DND-41 (cell line): ENCODE measurements around the gene KIF3B.

ENCODE experiments used
- ATAC-seq: fragments of 200-7000 bp; cut with Tn5 transposase; 3 replicates; pipeline ENCODE4 v1.9.1; 2021; ENCODE audit warnings: low read depth; ENCODE audit not compliant: insufficient read depth
- DNase-seq: peaks from one replicate; pipeline ENCODE4 v3.0.0-alpha.2; 2020
- H2AFZ ChIP-seq: 2 replicates; pipeline ENCODE4 v1.6.0; 2012; ENCODE audit warnings: low read depth, low read length
- H3K27ac ChIP-seq: 2 replicates; pipeline ENCODE4 v1.5.1; 2012; ENCODE audit warnings: low read length, inconsistent platforms
- H3K27me3 ChIP-seq: fragments of 200-600 bp; sonication (generic); 2 replicates; pipeline ENCODE4 v1.6.0; 2012; ENCODE audit warnings: low read length, mild to moderate bottlenecking, inconsistent platforms; ENCODE audit not compliant: insufficient read depth, poor library complexity
- H3K36me3 ChIP-seq: 2 replicates; pipeline ENCODE4 v1.5.1; 2012; ENCODE audit warnings: low read length, inconsistent platforms; ENCODE audit not compliant: insufficient read depth
- H3K4me1 ChIP-seq: 2 replicates; pipeline ENCODE4 v1.5.1; 2012; ENCODE audit warnings: mild to moderate bottlenecking, low read length; ENCODE audit not compliant: insufficient read depth
- H3K4me2 ChIP-seq: 2 replicates; pipeline ENCODE4 v1.6.0; 2012; ENCODE audit warnings: mild to moderate bottlenecking, moderate library complexity, low read length, inconsistent platforms; ENCODE audit not compliant: insufficient read depth
- H3K4me3 ChIP-seq, 2 experiments: fragments of 200-600 bp in 1 of 2; shearing (Covaris generic) in 1 of 2; 2 replicates each; pipeline ENCODE4 v1.5.1; 2012 to 2016; ENCODE audit warnings: inconsistent platforms in 2 of 2, low read length in 2 of 2, mild to moderate bottlenecking in 2 of 2, low read depth in 1 of 2, moderate library complexity in 1 of 2
- H3K79me2 ChIP-seq: 2 replicates; pipeline ENCODE4 v1.6.0; 2012; ENCODE audit warnings: low read length, inconsistent platforms; ENCODE audit not compliant: insufficient read depth
- H3K9ac ChIP-seq: 2 replicates; pipeline ENCODE4 v1.6.0; 2012; ENCODE audit warnings: low read depth, mild to moderate bottlenecking, inconsistent platforms, low read length, moderate library complexity
- H3K9me3 ChIP-seq: 2 replicates; pipeline ENCODE4 v1.5.1; 2012; ENCODE audit warnings: low read length, moderate library complexity, mild to moderate bottlenecking, inconsistent platforms; ENCODE audit not compliant: insufficient read depth, severe bottlenecking
- H4K20me1 ChIP-seq: 2 replicates; pipeline ENCODE4 v1.6.0; 2012; ENCODE audit warnings: low read length; ENCODE audit not compliant: insufficient read depth
- EZH2 ChIP-seq: IDR thresholded peaks from 3 replicates; pipeline ENCODE4 v1.6.1; 2012; ENCODE audit warnings: borderline replicate concordance, low read depth, mild to moderate bottlenecking, moderate library complexity, low read length, inconsistent platforms; ENCODE audit not compliant: severe bottlenecking
- TF ChIP-seq, protein P1 (sequence below): IDR thresholded peaks from 2 replicates; pipeline ENCODE4 v1.5.1; 2012; ENCODE audit warnings: borderline replicate concordance, low read length, moderate library complexity, mild to moderate bottlenecking; ENCODE audit not compliant: poor library complexity, severe bottlenecking; ENCODE audit errors: extremely low read depth

Gene KIF3B

DNA sequence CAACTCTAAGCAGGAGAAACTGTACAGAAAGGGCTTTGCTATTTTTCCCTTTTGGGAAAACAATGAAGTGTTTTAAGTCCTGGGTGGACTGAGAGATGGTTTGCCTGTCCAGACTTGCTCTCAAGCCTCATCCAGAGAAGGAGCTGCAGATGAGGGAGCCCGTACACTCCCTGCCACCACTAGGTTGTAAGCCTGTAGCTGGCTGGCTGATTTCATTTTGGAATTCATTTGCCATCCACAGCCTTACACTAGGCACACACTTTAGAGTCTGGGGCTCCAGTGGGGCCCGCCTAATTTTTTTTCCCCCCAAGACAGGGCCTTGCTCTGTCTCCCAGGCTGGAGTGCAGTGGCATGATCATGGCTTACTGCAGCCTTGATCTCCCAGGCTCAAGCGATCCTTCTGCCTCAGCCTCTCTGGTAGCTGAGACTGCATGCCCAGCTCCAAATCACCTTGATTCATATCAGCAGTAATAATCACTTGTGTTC is 41.4 kb upstream of the KIF3B start:
- Histone ChIP-seq H3K4me1 (no peaks in the 10 kb centered on the region), H3K9me3 (no peaks in the 10 kb centered on the region), H3K9ac (no peak overlapping the region), H4K20me1 (peaks cover 4% of the 10 kb centered on the region; the same call in 1 of the 2 replicates), H3K36me3 (peaks cover 51% of the 10 kb centered on the region), H2AFZ (no peak overlapping the region), H3K27me3 (no peaks in the 10 kb centered on the region), H3K4me3 (no peak overlapping the region), H3K4me2 (no peak overlapping the region), H3K79me2 (no peaks in the 10 kb centered on the region), H3K27ac (no peak overlapping the region)
- no peak for ATAC-seq
- no peak for TF ChIP-seq EZH2
- TF ChIP-seq, protein P1, sequence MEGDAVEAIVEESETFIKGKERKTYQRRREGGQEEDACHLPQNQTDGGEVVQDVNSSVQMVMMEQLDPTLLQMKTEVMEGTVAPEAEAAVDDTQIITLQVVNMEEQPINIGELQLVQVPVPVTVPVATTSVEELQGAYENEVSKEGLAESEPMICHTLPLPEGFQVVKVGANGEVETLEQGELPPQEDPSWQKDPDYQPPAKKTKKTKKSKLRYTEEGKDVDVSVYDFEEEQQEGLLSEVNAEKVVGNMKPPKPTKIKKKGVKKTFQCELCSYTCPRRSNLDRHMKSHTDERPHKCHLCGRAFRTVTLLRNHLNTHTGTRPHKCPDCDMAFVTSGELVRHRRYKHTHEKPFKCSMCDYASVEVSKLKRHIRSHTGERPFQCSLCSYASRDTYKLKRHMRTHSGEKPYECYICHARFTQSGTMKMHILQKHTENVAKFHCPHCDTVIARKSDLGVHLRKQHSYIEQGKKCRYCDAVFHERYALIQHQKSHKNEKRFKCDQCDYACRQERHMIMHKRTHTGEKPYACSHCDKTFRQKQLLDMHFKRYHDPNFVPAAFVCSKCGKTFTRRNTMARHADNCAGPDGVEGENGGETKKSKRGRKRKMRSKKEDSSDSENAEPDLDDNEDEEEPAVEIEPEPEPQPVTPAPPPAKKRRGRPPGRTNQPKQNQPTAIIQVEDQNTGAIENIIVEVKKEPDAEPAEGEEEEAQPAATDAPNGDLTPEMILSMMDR, result no peak
- no peak for DNase-seq

DNA sequence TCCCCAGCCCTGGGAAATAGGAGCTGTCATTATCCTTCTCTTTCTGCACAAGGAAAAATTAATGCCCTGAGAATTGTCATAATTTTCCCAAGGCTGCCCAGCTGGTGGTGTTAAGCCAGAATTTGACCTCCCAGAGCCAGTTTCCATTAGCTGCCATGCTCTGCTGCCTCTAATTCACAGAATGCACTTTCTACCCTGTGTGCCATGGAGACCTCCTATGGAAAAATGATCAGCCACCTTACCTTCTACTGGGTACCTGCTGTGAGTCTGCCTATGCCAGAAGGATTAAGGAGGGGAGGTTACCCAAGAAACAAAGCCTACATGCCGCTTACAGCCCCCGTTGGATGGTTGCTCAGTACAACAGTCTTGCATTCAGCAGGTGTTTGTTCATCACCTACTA is 40.6 kb upstream of the KIF3B start:
- Histone ChIP-seq H3K9me3 (no peaks in the 10 kb centered on the region), H3K4me2 (no peak overlapping the region), H3K4me3 (no peak overlapping the region), H3K4me1 (no peaks in the 10 kb centered on the region), H2AFZ (no peak overlapping the region), H3K9ac (no peak overlapping the region), H3K79me2 (no peaks in the 10 kb centered on the region), H3K36me3 (peaks cover 44% of the 10 kb centered on the region), H3K27ac (no peak overlapping the region), H4K20me1 (peaks cover 4% of the 10 kb centered on the region; the same call in 1 of the 2 replicates), H3K27me3 (no peaks in the 10 kb centered on the region)
- DNase-seq (no peak), ATAC-seq (no peak)
- TF ChIP-seq EZH2, result no peak
- TF ChIP-seq, protein P1, result no peak

DNA sequence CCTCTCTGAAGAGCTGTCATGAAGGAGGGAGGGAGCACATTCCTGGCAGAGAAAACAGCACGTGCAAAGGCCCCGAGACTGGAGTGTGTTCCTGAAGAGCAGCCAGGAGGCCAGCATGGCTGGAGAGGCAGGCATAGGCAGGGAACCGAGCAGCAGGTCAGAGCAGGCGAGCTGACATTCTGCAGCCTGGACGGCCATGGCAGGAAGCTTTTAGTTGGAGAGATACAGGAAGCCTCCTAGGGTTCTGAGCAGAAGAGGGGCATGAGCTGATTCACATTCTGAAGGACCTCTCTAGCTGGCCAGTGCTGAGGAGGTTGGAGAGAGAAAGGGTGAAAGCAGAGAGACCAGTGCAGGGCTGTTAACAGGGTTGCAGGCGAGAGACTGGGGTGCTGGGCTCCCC is 40.0 kb upstream of the KIF3B start:
- H3K27ac ChIP-seq, result no peak overlapping the region
- no peaks in the 10 kb centered on the region for H3K9me3 ChIP-seq
- peaks cover 4% of the 10 kb centered on the region; the same call in 1 of the 2 replicates for H4K20me1 ChIP-seq
- H3K4me1 ChIP-seq, result no peaks in the 10 kb centered on the region
- no peak overlapping the region for H2AFZ ChIP-seq
- DNase-seq (no peak), ATAC-seq (no peak; the same call in 2 of the 3 replicates)
- peaks cover 38% of the 10 kb centered on the region for H3K36me3 ChIP-seq
- no peak overlapping the region for H3K4me2 ChIP-seq
- H3K9ac ChIP-seq, result no peak overlapping the region
- no peaks in the 10 kb centered on the region for H3K79me2 ChIP-seq
- H3K4me3 ChIP-seq, result no peak overlapping the region
- no peaks in the 10 kb centered on the region for H3K27me3 ChIP-seq
- TF ChIP-seq, protein P1, result no peak
- TF ChIP-seq EZH2, result no peak
